Measurements from ENCODE around the gene SCRT2.

The SCRT2 gene

GRCh38 chr20:665276-665675, 10.3 kb downstream of the SCRT2 start:
- Histone ChIP-seq H4K91ac (ENCODE audit: low read length) (no peak overlapping the region), H2BK15ac (ENCODE audit: low read depth, poor library complexity, severe bottlenecking) (no peak overlapping the region), H3K36me3 (ENCODE audit: control insufficient read depth in 1 of 2, insufficient read depth in 2 of 2, low read depth in 1 of 2, low read length in 2 of 2) (no peaks in the 10 kb centered on the region), H2BK5ac (ENCODE audit: low read depth, low read length, poor library complexity, severe bottlenecking) (no peak overlapping the region), H2AK5ac (ENCODE audit: low read length, severe bottlenecking) (no peak overlapping the region), H3K9ac (ENCODE audit: low read length) (no peak overlapping the region), H3K4me1 (ENCODE audit: control insufficient read depth, insufficient read depth, low read depth, low read length) (peaks cover 12% of the 10 kb centered on the region), H2BK12ac (ENCODE audit: low read length in 2 of 2) (no peak overlapping the region), H3K4me2 (ENCODE audit: low read length, poor library complexity, severe bottlenecking) (no peak overlapping the region), H3K14ac (ENCODE audit: low read length in 2 of 2) (no peak overlapping the region), H3K23ac (ENCODE audit: low read length in 2 of 2) (no peak overlapping the region), H3K79me1 (replicated peaks; ENCODE audit: low read length, poor library complexity, severe bottlenecking) (no peaks in the 10 kb centered on the region), H3K27ac (ENCODE audit: low read length, poor library complexity, severe bottlenecking) (no peak overlapping the region), H3K4me3 (ENCODE audit: insufficient read depth in 1 of 2, low read depth in 1 of 2, low read length in 2 of 2) (no peak overlapping the region), H3K4ac (ENCODE audit: low read depth in 1 of 2, low read length in 2 of 2) (no peak overlapping the region), H2BK120ac (ENCODE audit: low read depth, low read length) (no peak overlapping the region), H3K9me3 (ENCODE audit: control insufficient read depth, low read length) (no peaks in the 10 kb centered on the region), H4K8ac (ENCODE audit: low read length) (no peak overlapping the region), H2AFZ (ENCODE audit: low read depth, low read length) (no peak overlapping the region), H3K18ac (ENCODE audit: low read depth in 1 of 2, low read length in 2 of 2) (no peak overlapping the region), H3K27me3 (ENCODE audit: control insufficient read depth in 1 of 2, insufficient read depth in 1 of 2, low read length in 2 of 2) (peaks cover 69 to 90% of the 10 kb centered on the region in 2 experiments)
- no peak for DNase-seq
- WGBS = 63% methylated on average over 5 of the region's 6 CpGs

DNA sequence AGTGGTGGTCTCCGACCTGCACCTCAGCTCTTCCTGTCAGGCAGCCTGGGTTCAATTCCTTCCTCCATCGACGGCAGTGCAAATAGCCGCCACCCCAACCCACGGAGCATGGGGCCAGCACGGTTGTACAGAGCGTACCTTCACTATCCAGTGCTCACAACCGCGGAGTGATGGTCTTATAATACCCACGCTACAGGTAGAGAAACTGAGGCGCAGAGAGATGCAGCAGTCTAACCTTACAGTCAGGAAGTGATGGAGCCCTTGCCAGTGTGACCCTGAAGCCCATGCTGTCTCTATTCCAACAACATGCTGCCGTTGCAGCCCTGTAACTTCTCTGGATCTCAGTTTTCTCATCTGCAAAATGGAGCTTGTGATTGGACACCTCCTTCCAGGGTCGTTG, 11.0 kb downstream of the SCRT2 start:
- no peak overlapping the region for H4K91ac ChIP-seq (ENCODE audit: low read length)
- no peak overlapping the region for H3K14ac ChIP-seq (ENCODE audit: low read length in 2 of 2)
- peaks cover 12% of the 10 kb centered on the region for H3K4me1 ChIP-seq (ENCODE audit: control insufficient read depth, insufficient read depth, low read depth, low read length)
- no peak overlapping the region for H3K9ac ChIP-seq (ENCODE audit: low read length)
- no peak overlapping the region for H2BK120ac ChIP-seq (ENCODE audit: low read depth, low read length)
- H3K4ac ChIP-seq (ENCODE audit: low read depth in 1 of 2, low read length in 2 of 2) = no peak overlapping the region
- no peak overlapping the region for H2BK12ac ChIP-seq (ENCODE audit: low read length in 2 of 2)
- H2BK5ac ChIP-seq (ENCODE audit: low read depth, low read length, poor library complexity, severe bottlenecking) = no peak overlapping the region
- no peak overlapping the region for H2BK15ac ChIP-seq (ENCODE audit: low read depth, poor library complexity, severe bottlenecking)
- peaks cover 63 to 87% of the 10 kb centered on the region in 2 experiments for H3K27me3 ChIP-seq (ENCODE audit: control insufficient read depth in 1 of 2, insufficient read depth in 1 of 2, low read length in 2 of 2)
- no peak overlapping the region for H3K18ac ChIP-seq (ENCODE audit: low read depth in 1 of 2, low read length in 2 of 2)
- H3K36me3 ChIP-seq (ENCODE audit: control insufficient read depth in 1 of 2, insufficient read depth in 2 of 2, low read depth in 1 of 2, low read length in 2 of 2) = no peaks in the 10 kb centered on the region
- H2AK5ac ChIP-seq (ENCODE audit: low read length, severe bottlenecking) = no peak overlapping the region
- no peak overlapping the region for H3K23ac ChIP-seq (ENCODE audit: low read length in 2 of 2)
- H3K9me3 ChIP-seq (ENCODE audit: control insufficient read depth, low read length) = no peaks in the 10 kb centered on the region
- no peak overlapping the region for H2AFZ ChIP-seq (ENCODE audit: low read depth, low read length)
- no peak overlapping the region for H4K8ac ChIP-seq (ENCODE audit: low read length)
- no peak overlapping the region for H3K4me3 ChIP-seq (ENCODE audit: insufficient read depth in 1 of 2, low read depth in 1 of 2, low read length in 2 of 2)
- WGBS = 81% methylated on average over 13 of the region's 13 CpGs
- DNase-seq = no peak
- no peak overlapping the region for H3K27ac ChIP-seq (ENCODE audit: low read length, poor library complexity, severe bottlenecking)
- no peaks in the 10 kb centered on the region for H3K79me1 ChIP-seq (replicated peaks; ENCODE audit: low read length, poor library complexity, severe bottlenecking)
- H3K4me2 ChIP-seq (ENCODE audit: low read length, poor library complexity, severe bottlenecking) = no peak overlapping the region

DNA sequence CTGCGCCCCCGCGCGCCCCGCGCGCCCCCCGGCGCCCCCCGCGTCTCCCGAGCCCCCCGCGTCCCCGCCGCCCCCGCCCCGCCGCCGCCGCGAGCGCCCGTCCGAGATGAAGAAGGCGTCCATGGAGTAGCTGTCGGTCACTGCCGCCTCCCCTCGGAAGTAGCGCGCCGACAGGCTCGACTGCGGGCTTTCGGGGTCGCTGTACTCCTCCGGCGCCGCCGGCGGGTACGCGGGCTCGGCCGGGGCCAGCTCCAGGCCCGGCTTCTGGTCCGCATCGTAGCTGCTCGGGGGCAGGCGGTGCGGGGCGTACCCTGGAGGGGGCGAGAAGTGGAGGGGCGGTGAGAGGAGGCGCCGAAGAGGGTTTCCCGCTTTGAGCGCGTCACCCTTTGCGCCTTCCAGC, 11.5 kb downstream of the SCRT2 start:
- Histone ChIP-seq H3K4me2 (ENCODE audit: low read length, poor library complexity, severe bottlenecking) (no peak overlapping the region), H3K79me1 (replicated peaks; ENCODE audit: low read length, poor library complexity, severe bottlenecking) (no peaks in the 10 kb centered on the region), H2AFZ (ENCODE audit: low read depth, low read length) (no peak overlapping the region), H3K18ac (ENCODE audit: low read depth in 1 of 2, low read length in 2 of 2) (no peak overlapping the region), H3K14ac (ENCODE audit: low read length in 2 of 2) (no peak overlapping the region), H2BK120ac (ENCODE audit: low read depth, low read length) (no peak overlapping the region), H2AK5ac (ENCODE audit: low read length, severe bottlenecking) (no peak overlapping the region), H3K9ac (ENCODE audit: low read length) (no peak overlapping the region), H2BK12ac (ENCODE audit: low read length in 2 of 2) (no peak overlapping the region), H3K23ac (ENCODE audit: low read length in 2 of 2) (no peak overlapping the region), H3K27me3 (ENCODE audit: control insufficient read depth in 1 of 2, insufficient read depth in 1 of 2, low read length in 2 of 2) (peaks cover 63 to 87% of the 10 kb centered on the region in 2 experiments), H4K8ac (ENCODE audit: low read length) (no peak overlapping the region), H3K9me3 (ENCODE audit: control insufficient read depth, low read length) (no peaks in the 10 kb centered on the region), H3K36me3 (ENCODE audit: control insufficient read depth in 1 of 2, insufficient read depth in 2 of 2, low read depth in 1 of 2, low read length in 2 of 2) (no peaks in the 10 kb centered on the region), H3K27ac (ENCODE audit: low read length, poor library complexity, severe bottlenecking) (no peak overlapping the region), H3K4ac (ENCODE audit: low read depth in 1 of 2, low read length in 2 of 2) (no peak overlapping the region), H2BK5ac (ENCODE audit: low read depth, low read length, poor library complexity, severe bottlenecking) (no peak overlapping the region), H2BK15ac (ENCODE audit: low read depth, poor library complexity, severe bottlenecking) (no peak overlapping the region), H3K4me1 (ENCODE audit: control insufficient read depth, insufficient read depth, low read depth, low read length) (peaks cover 12% of the 10 kb centered on the region), H3K4me3 (ENCODE audit: insufficient read depth in 1 of 2, low read depth in 1 of 2, low read length in 2 of 2) (no peak overlapping the region), H4K91ac (ENCODE audit: low read length) (no peak overlapping the region)
- no peak for DNase-seq
- WGBS = 69% methylated on average over 34 of the region's 60 CpGs

DNA sequence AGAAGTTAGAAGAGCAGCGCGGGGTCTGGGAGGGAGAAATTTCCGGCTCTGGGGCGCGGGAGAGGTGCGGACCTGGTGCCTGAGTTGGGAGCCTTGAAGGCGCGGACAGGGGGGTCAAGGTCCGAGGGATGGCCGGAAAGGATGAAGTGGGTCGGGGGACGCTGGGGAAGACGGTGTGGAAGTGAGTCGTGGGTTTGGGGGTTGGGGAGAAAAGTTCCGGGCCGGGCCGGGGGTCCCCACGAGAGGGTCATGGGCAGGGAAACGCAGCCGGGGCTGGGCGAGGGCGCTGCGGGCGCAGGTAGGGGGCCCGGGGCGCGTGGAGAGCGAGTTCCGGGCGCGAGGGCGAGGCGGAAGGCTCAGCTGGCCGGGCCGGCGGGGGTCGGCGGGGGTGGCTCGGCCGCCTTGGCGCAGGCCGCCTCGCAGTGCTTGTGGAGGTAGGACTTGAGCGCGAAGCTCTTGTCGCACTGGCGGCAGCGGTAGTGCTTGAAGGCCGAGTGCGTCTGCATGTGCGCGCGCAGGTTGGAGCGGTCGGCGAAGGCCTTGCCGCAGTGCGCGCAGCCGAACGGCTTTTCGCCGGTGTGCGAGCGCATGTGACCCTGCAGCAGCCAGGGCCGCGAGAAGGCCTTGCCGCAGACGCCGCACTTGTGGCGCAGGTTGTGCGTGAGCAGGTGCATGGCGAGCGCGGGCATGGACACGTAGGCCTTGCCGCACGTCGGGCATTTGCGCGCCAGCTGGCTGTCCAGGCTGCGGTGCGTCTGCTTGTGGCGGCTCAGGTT, 12.1 kb downstream of the SCRT2 start:
- Histone ChIP-seq H3K18ac (ENCODE audit: low read depth in 1 of 2, low read length in 2 of 2) (no peak overlapping the region), H2AFZ (ENCODE audit: low read depth, low read length) (no peak overlapping the region), H3K27ac (ENCODE audit: low read length, poor library complexity, severe bottlenecking) (no peak overlapping the region), H2BK12ac (ENCODE audit: low read length in 2 of 2) (no peak overlapping the region), H2BK120ac (ENCODE audit: low read depth, low read length) (no peak overlapping the region), H3K4me2 (ENCODE audit: low read length, poor library complexity, severe bottlenecking) (no peak overlapping the region), H3K9me3 (ENCODE audit: control insufficient read depth, low read length) (no peaks in the 10 kb centered on the region), H2BK15ac (ENCODE audit: low read depth, poor library complexity, severe bottlenecking) (no peak overlapping the region), H3K4ac (ENCODE audit: low read depth in 1 of 2, low read length in 2 of 2) (no peak overlapping the region), H3K4me3 (ENCODE audit: insufficient read depth in 1 of 2, low read depth in 1 of 2, low read length in 2 of 2) (no peak overlapping the region), H3K9ac (ENCODE audit: low read length) (no peak overlapping the region), H3K4me1 (ENCODE audit: control insufficient read depth, insufficient read depth, low read depth, low read length) (peaks cover 12% of the 10 kb centered on the region), H3K14ac (ENCODE audit: low read length in 2 of 2) (no peak overlapping the region), H4K8ac (ENCODE audit: low read length) (no peak overlapping the region), H2BK5ac (ENCODE audit: low read depth, low read length, poor library complexity, severe bottlenecking) (no peak overlapping the region), H3K79me1 (replicated peaks; ENCODE audit: low read length, poor library complexity, severe bottlenecking) (no peaks in the 10 kb centered on the region), H3K23ac (ENCODE audit: low read length in 2 of 2) (no peak overlapping the region), H3K27me3 (ENCODE audit: control insufficient read depth in 1 of 2, insufficient read depth in 1 of 2, low read length in 2 of 2) (peaks cover 65 to 88% of the 10 kb centered on the region in 2 experiments), H4K91ac (ENCODE audit: low read length) (no peak overlapping the region), H2AK5ac (ENCODE audit: low read length, severe bottlenecking) (no peak overlapping the region), H3K36me3 (ENCODE audit: control insufficient read depth in 1 of 2, insufficient read depth in 2 of 2, low read depth in 1 of 2, low read length in 2 of 2) (no peaks in the 10 kb centered on the region)
- no peak for DNase-seq
- WGBS = 85% methylated on average over 71 of the region's 84 CpGs

Measured in mesenchymal stem cell (in vitro differentiated cells and primary cell).